Common myeloid progenitor, CD34-positive (primary cell): Measurements from ENCODE around the gene ANXA11. TPM values are rescaled to one million over a fixed set of nuclear protein-coding genes. Genes with fewer than 3 reads are reported as not detected.
"Not testable (repeated sequence)": the region's sequence is repeated elsewhere in the genome, so short reads cannot be mapped to it uniquely, and the experiment has no call there.

Experiments
- CTCF ChIA-PET: fragments of 350-600 bp; sonication (Branson Sonifier 250); formaldehyde crosslinking; loops from one replicate; lab custom pipeline; 2021; ENCODE audit warnings: antibody characterized with exemption; lab: Charles Lee
- POLR2A ChIA-PET: fragments of 350-600 bp; sonication (Branson Sonifier 250); formaldehyde crosslinking; loops from one replicate; lab custom pipeline; 2021; ENCODE audit warnings: antibody characterized with exemption; lab: Charles Lee
- DNase-seq, 3 donors: peaks; one replicate each; pipeline versions ENCODE4 v3.0.0 to v3.0.0-alpha.2; 2013
- H3K27ac ChIP-seq, 2 experiments: 1 replicate in 1 of 2; 2 replicates in 1 of 2; pipeline ENCODE4 v1.7.0; 2013; ENCODE audit warnings: inconsistent platforms in 2 of 2, low read length in 2 of 2, mild to moderate bottlenecking in 2 of 2, low read depth in 1 of 2, moderate library complexity in 1 of 2; ENCODE audit not compliant: severe bottlenecking in 2 of 2, insufficient read depth in 1 of 2, poor library complexity in 1 of 2
- H3K27me3 ChIP-seq, 5 experiments: replicated peaks in 2 of 5; 1 replicate in 3 of 5; 2 replicates in 2 of 5; pipeline versions ENCODE4 v1.6.1 to v1.7.0; 2013; ENCODE audit warnings: low read length in 4 of 5, mild to moderate bottlenecking in 2 of 5, moderate library complexity in 2 of 5, inconsistent platforms in 1 of 5; ENCODE audit not compliant: insufficient read depth in 5 of 5, control insufficient read depth in 4 of 5
- H3K36me3 ChIP-seq, 4 experiments: 1 replicate in 2 of 4; 2 replicates in 2 of 4; pipeline versions ENCODE4 v1.6.1 to v1.7.0; 2013; ENCODE audit warnings: low read length in 3 of 4, control low read depth in 1 of 4, mild to moderate bottlenecking in 1 of 4; ENCODE audit not compliant: control insufficient read depth in 4 of 4, insufficient read depth in 4 of 4
- H3K4me1 ChIP-seq, 4 experiments: 1 replicate in 3 of 4; 2 replicates in 1 of 4; pipeline versions ENCODE4 v1.6.1 to v1.7.1; 2013; ENCODE audit warnings: low read length in 3 of 4, mild to moderate bottlenecking in 3 of 4, control low read depth in 1 of 4, inconsistent platforms in 1 of 4, moderate library complexity in 1 of 4; ENCODE audit not compliant: control insufficient read depth in 4 of 4, insufficient read depth in 4 of 4; ENCODE audit errors: control extremely low read depth in 1 of 4
- H3K4me3 ChIP-seq, 7 experiments: 1 replicate in 4 of 7; 2 replicates in 3 of 7; pipeline versions ENCODE4 v1.5.1 to v1.7.0; 2013; ENCODE audit warnings: mild to moderate bottlenecking in 7 of 7, low read length in 6 of 7, moderate library complexity in 6 of 7, inconsistent platforms in 2 of 7, low read depth in 2 of 7, control low read depth in 1 of 7; ENCODE audit not compliant: insufficient read depth in 4 of 7, control insufficient read depth in 1 of 7; ENCODE audit errors: extremely low read depth in 1 of 7
- H3K9me3 ChIP-seq, 5 experiments: 1 replicate in 4 of 5; 2 replicates in 1 of 5; pipeline versions ENCODE4 v1.6.1 to v1.7.1; 2013; ENCODE audit warnings: low read length in 4 of 5, mild to moderate bottlenecking in 2 of 5, inconsistent platforms in 1 of 5, low read depth in 1 of 5, moderate library complexity in 1 of 5; ENCODE audit not compliant: control insufficient read depth in 4 of 5, insufficient read depth in 2 of 5; ENCODE audit errors: control extremely low read depth in 1 of 5
- WGBS: methylation state at CpG from one replicate; pipeline ENCODE4 v1.1.5; 2013; ENCODE audit not compliant: insufficient coverage; 5-methylcytosine and 5-hydroxymethylcytosine counted together
- polyA plus RNA-seq: library from polyadenylated mRNA; unstranded; fragments of 120-200 nt; gene quantifications from one replicate; pipeline ENCODE4 v1.2.1, GENCODE V29; 2013

The ANXA11 gene
- polyA plus RNA-seq, result 73.6 TPM

- DNase-seq, result peak; percentile 76 to 85 (median 84)
- Histone ChIP-seq H3K4me1 (peaks cover 8 to 49% (median 43%) of the 10 kb centered on the region in 4 experiments), H3K36me3 (peaks cover 0 to 5% (median 0%) of the 10 kb centered on the region in 4 experiments), H3K4me3 (peak within 1 kb of the TSS; percentile 66 to 90 (median 77)), H3K9me3 (no peaks in the 10 kb centered on the region), H3K27ac (peak within 1 kb of the TSS; percentile 25 to 83), H3K27me3 (no peaks in the 10 kb centered on the region)
- ChIA-PET POLR2A (interaction anchor here (0.7 to 1.1 kb wide), 2 partner anchors 43 to 373 kb away, joined by 3 to 4 read pairs; no protein-coding TSS in a partner anchor), CTCF (interaction anchor here (2.8 to 3.5 kb wide), 2 partner anchors 18 to 20 kb away, joined by 9 to 14 read pairs; no protein-coding TSS in a partner anchor)
- 0% methylated on average over 33 of the region's 45 CpGs for WGBS
Observed at GRCh38 chr10:80205477-80206276, at the start of gene ANXA11. ANXA11 (minus strand) TSS chr10:80205537; CDS start chr10:80172861, 32,676 bp downstream.

DNA sequence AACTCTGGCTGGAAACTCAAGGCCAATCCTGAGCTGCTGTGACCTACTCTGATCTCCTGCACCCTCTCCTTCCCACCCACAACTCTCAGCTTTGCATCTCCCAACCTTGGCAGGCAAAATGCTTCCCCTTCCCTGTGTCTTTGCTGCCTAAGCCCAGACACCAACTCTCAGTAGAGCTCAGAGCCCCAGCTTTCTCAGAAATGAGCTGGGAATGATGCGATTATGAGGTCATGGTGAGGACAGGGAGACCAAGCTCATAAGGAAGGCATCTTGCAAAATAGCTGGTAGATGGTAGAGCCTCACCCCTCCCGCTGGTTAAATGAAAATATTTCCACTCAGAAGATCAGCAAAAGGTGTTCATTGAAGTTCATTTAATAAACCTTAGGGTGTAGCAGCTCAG, 49.4 kb upstream of the ANXA11 start:
- H3K4me3 ChIP-seq, H3K36me3 ChIP-seq, POLR2A ChIA-PET, DNase-seq, H3K9me3 ChIP-seq, CTCF ChIA-PET, H3K4me1 ChIP-seq, H3K27ac ChIP-seq, H3K27me3 ChIP-seq: not testable (repeated sequence)
- no CpG with 5 or more reads among the region's 2 CpGs for WGBS

DNA sequence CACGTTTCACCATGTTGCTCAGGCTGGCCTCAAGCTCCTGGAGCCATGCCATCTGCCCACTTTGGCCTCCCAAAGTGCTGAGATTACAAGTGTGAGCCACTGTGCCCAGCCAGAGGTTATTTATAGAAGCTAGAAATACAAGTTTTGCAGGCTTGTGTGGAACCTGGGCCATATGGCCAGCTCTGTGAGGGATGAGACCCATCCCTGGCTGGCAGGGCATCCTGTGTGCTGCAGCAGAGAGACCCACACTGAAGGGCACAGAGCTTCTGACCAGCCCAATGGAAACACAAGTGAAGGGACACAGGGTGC, 48.6 kb upstream of the ANXA11 start:
- H3K9me3 ChIP-seq, H3K27me3 ChIP-seq, H3K4me1 ChIP-seq, H3K27ac ChIP-seq, DNase-seq, POLR2A ChIA-PET, H3K36me3 ChIP-seq, H3K4me3 ChIP-seq, CTCF ChIA-PET: not testable (repeated sequence)
- WGBS, result 78% methylated on average over 1 of the region's 1 CpG

DNA sequence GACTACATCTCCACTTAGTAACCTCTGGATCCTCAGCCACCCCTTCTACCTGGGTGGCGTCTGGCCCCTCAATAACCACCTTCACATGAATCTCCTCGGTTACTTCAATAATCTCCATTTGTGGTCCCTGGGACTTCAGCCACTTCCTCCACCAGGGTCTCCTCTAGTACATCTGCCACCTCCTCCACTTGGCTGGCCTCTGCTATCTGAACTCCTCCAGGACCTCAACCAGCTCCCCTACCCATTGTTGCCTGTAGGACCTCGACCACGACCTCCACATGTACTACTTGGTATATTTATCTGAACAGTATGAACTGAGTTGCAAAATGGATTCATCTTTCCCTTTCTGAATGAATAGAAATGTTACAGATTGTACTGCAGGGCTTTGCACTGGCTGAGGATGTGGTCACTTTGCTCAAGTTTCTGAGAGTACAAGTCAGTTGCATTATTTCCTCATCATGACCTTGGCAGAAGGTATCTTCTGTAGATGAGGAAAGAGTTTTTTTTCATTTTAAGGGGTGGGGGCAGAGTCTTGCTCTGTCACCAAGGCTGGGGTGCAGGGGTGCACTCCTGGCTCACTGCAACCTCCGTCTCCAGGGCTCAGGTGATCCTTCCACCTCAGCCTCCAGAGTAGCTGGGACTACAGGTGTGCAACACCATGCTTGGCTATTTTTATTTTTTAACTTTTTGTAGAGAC, 48.1 kb upstream of the ANXA11 start:
- Histone ChIP-seq H3K27me3 (peaks cover 0 to 7% (median 4%) of the 10 kb centered on the region in 5 experiments), H3K4me3 (no peak overlapping the region), H3K4me1 (no peaks in the 10 kb centered on the region), H3K9me3 (no peaks in the 10 kb centered on the region), H3K27ac (no peak overlapping the region), H3K36me3 (no peaks in the 10 kb centered on the region)
- DNase-seq, result no peak
- 79% methylated on average over 3 of the region's 5 CpGs for WGBS
- POLR2A ChIA-PET, result no interaction called here
- CTCF ChIA-PET, result no interaction called here

DNA sequence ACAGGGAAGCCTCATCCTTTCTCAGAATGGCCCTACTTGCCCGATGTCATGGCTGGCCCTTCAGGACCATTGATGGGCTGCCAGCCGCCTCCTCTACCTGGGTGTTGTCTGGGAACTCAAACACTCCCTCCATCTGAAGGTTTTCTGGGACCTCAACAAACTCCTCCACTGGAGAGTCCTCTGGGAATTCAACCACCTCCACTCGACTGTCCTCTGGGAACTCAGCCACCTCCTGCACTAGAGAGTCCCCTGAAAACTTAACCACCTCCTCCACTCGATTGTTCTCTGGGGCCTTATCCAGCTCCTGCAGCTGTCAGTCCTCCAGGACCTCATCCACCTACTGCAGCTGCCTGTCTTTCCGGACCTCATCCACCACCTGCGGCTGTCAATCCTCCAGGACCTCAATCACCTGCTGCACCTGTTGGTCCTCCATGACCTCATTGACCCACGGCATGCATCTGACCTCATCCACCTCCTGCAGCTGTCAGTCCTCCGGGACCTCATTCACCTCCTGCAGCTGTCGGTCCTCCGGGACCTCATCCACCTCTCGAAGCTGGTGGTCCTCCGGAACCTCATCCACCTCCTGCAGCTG, 47.1 kb upstream of the ANXA11 start:
- Histone ChIP-seq H3K4me1 (no peaks in the 10 kb centered on the region), H3K27ac (no peak overlapping the region), H3K36me3 (no peaks in the 10 kb centered on the region), H3K27me3 (peaks cover 0 to 7% (median 4%) of the 10 kb centered on the region in 5 experiments), H3K9me3 (no peaks in the 10 kb centered on the region), H3K4me3 (no peak overlapping the region)
- 94% methylated on average over 11 of the region's 12 CpGs for WGBS
- POLR2A ChIA-PET, result no interaction called here
- no peak for DNase-seq
- CTCF ChIA-PET, result interaction anchor here (1.0 to 1.8 kb wide), 2 partner anchors 108 to 193 kb away, joined by 3 to 6 read pairs; no protein-coding TSS in a partner anchor

GRCh38 chr10:80251703-80252280, 46.5 kb upstream of the ANXA11 start:
- POLR2A ChIA-PET, DNase-seq, H3K27me3 ChIP-seq, H3K36me3 ChIP-seq, H3K27ac ChIP-seq, H3K9me3 ChIP-seq, H3K4me1 ChIP-seq, H3K4me3 ChIP-seq: not testable (repeated sequence)
- 100% methylated on average over 1 of the region's 4 CpGs for WGBS
- CTCF ChIA-PET, result interaction anchor here (1.0 to 1.8 kb wide), 2 partner anchors 107 to 192 kb away, joined by 3 to 6 read pairs; no protein-coding TSS in a partner anchor
